ENCODE data around the gene SLFN12L.

Gene SLFN12L

DNA sequence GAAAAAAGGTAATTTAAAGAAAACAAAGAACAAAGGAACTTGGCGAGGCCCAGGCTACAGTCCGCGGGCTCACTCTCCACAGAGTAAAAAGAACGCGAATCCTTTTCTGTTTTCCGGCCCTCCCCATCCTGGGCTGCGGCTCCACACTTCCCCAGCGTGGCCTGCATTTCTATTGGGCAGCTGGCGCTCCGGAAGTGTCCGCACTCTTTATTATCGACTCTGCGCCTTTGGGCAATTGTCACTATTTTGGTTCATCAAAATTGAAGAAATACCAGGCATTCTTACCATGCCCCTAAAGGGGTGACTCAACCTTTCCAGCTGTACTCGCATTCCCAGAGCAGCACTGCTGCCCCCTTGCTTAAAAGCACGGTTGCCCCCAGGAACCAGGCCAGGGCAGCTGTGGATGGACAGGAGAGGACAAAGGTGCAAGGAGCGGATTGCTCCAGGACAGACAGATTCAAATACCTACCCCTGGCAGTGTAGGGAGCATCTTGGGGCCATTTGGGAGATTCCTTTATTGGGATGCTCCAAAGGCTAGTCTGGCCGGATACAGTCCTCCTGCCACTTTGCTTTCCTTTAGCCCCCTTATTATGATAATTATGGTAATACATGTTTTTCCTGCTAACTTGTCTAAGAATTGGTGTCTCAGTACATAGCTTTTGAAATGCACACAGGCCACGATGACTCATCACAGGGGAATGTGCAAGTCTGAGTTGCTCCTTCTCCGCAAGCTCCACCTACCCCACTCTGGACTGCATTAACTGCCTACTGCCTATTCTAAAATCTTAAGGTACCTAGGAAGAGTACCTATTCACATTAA lies 104.2 kb downstream of the SLFN12L start:
- no peak overlapping the region for H3K4me3 ChIP-seq (ENCODE audit: low read length)
- H3K9ac ChIP-seq (ENCODE audit: low read length): no peak overlapping the region
- H3K27me3 ChIP-seq (ENCODE audit: low read depth, low read length): no peaks in the 10 kb centered on the region
- no peak overlapping the region for H2AFZ ChIP-seq (ENCODE audit: low read depth, low read length)
- no peak overlapping the region for H3K4me2 ChIP-seq (ENCODE audit: low read length)
- H3K79me2 ChIP-seq (ENCODE audit: low read length): no peaks in the 10 kb centered on the region
- no peak overlapping the region for H3K27ac ChIP-seq (ENCODE audit: low read length)
- no peaks in the 10 kb centered on the region for H3K9me3 ChIP-seq (ENCODE audit: insufficient read depth, low read length)
- TF ChIP-seq EZH2phosphoT487 (IDR thresholded peaks at IDR 0.05; ENCODE audit: low read depth) (no peak), CTCF (IDR thresholded peaks at IDR 0.05; ENCODE audit: low read depth, low read length) (no peak)
- peaks cover 9% of the 10 kb centered on the region for H3K4me1 ChIP-seq (ENCODE audit: low read length)
- no peaks in the 10 kb centered on the region for H3K36me3 ChIP-seq (replicated peaks; ENCODE audit: low read depth, low read length)
- H4K20me1 ChIP-seq (ENCODE audit: insufficient read depth, low read length): no peaks in the 10 kb centered on the region

- Histone ChIP-seq H3K27me3 (ENCODE audit: low read depth, low read length) (no peaks in the 10 kb centered on the region), H3K4me3 (ENCODE audit: low read length) (no peak within 1 kb of the TSS), H3K27ac (ENCODE audit: low read length) (no peak within 1 kb of the TSS), H3K4me2 (ENCODE audit: low read length) (no peak within 1 kb of the TSS), H3K79me2 (ENCODE audit: low read length) (no peaks in the 10 kb centered on the region), H3K9me3 (ENCODE audit: insufficient read depth, low read length) (no peaks in the 10 kb centered on the region), H2AFZ (ENCODE audit: low read depth, low read length) (no peak within 1 kb of the TSS), H4K20me1 (ENCODE audit: insufficient read depth, low read length) (no peaks in the 10 kb centered on the region), H3K36me3 (replicated peaks; ENCODE audit: low read depth, low read length) (no peaks in the 10 kb centered on the region), H3K9ac (ENCODE audit: low read length) (no peak within 1 kb of the TSS), H3K4me1 (ENCODE audit: low read length) (peaks cover 15% of the 10 kb centered on the region)
- no peak for TF ChIP-seq CTCF (IDR thresholded peaks at IDR 0.05; ENCODE audit: low read depth, low read length)
- no peak for TF ChIP-seq EZH2phosphoT487 (IDR thresholded peaks at IDR 0.05; ENCODE audit: low read depth)
These were observed 105.1 kb downstream of the SLFN12L start, which contains the start of gene SLFN12 for GRCh38 chr17:35432176-35433074. SLFN12 (minus strand) TSS chr17:35432500; CDS start chr17:35423028, 9,472 bp downstream.

- Histone ChIP-seq H3K4me3 (ENCODE audit: low read length) (no peak overlapping the region), H4K20me1 (ENCODE audit: insufficient read depth, low read length) (no peaks in the 10 kb centered on the region), H3K9me3 (ENCODE audit: insufficient read depth, low read length) (no peaks in the 10 kb centered on the region), H3K27me3 (ENCODE audit: low read depth, low read length) (no peaks in the 10 kb centered on the region), H2AFZ (ENCODE audit: low read depth, low read length) (no peak overlapping the region), H3K9ac (ENCODE audit: low read length) (no peak overlapping the region), H3K4me2 (ENCODE audit: low read length) (no peak overlapping the region), H3K27ac (ENCODE audit: low read length) (no peak overlapping the region), H3K79me2 (ENCODE audit: low read length) (no peaks in the 10 kb centered on the region), H3K36me3 (replicated peaks; ENCODE audit: low read depth, low read length) (no peaks in the 10 kb centered on the region), H3K4me1 (ENCODE audit: low read length) (peaks cover 15% of the 10 kb centered on the region)
- TF ChIP-seq EZH2phosphoT487 (IDR thresholded peaks at IDR 0.05; ENCODE audit: low read depth) (no peak), CTCF (IDR thresholded peaks at IDR 0.05; ENCODE audit: low read depth, low read length) (no peak)
These were observed 107.8 kb downstream of the SLFN12L start for GRCh38 chr17:35429702-35430101.

DNA sequence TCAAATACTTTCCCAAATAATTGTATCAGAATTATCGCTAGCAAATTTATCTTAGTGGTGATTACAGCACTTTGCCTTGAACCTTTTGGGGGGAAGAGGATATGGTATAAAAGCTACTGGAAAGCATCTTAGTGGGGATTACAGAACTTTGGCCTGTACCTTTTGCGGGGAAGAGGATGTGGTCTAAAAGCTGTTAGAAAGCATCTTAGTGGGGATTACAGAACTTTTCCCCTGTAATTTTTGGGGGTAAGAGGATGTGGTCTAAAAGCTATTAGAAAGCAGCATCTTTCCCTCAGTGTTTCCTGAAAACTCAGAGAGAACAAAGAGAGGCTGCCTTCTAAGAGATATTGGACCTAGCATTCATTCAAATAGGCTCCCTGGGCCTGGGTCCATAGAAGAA lies 109.2 kb downstream of the SLFN12L start:
- H3K36me3 ChIP-seq (replicated peaks; ENCODE audit: low read depth, low read length): no peaks in the 10 kb centered on the region
- H3K4me2 ChIP-seq (ENCODE audit: low read length): peak overlapping the region; percentile 19
- H3K4me1 ChIP-seq (ENCODE audit: low read length): peaks cover 15% of the 10 kb centered on the region

More for the DNA sequence above, 109.2 kb downstream of the SLFN12L start:
- no peak overlapping the region for H3K4me3 ChIP-seq (ENCODE audit: low read length)
- H2AFZ ChIP-seq (ENCODE audit: low read depth, low read length): no peak overlapping the region
- H3K9ac ChIP-seq (ENCODE audit: low read length): no peak overlapping the region
- H3K27ac ChIP-seq (ENCODE audit: low read length): no peak overlapping the region
- H4K20me1 ChIP-seq (ENCODE audit: insufficient read depth, low read length): no peaks in the 10 kb centered on the region
- no peaks in the 10 kb centered on the region for H3K9me3 ChIP-seq (ENCODE audit: insufficient read depth, low read length)
- no peak for TF ChIP-seq CTCF (IDR thresholded peaks at IDR 0.05; ENCODE audit: low read depth, low read length)
- no peak for TF ChIP-seq EZH2phosphoT487 (IDR thresholded peaks at IDR 0.05; ENCODE audit: low read depth)
- H3K79me2 ChIP-seq (ENCODE audit: low read length): no peaks in the 10 kb centered on the region
- H3K27me3 ChIP-seq (ENCODE audit: low read depth, low read length): no peaks in the 10 kb centered on the region
